ENCODE results near the gene LINGO4.

LINGO4 gene

GRCh38 chr1:151805066-151805820, at the start of gene LINGO4:
Gene LINGO4 (minus strand): TSS chr1:151805419. CDS start chr1:151802704, 2,715 bp downstream.
- Histone ChIP-seq H3K36me3 (replicated peaks) (no peaks in the 10 kb centered on the region), H3K27ac (no peak within 1 kb of the TSS), H3K4me3 (ENCODE audit: low read depth, low read length) (no peak within 1 kb of the TSS), H3K27me3 (replicated peaks) (peaks cover 36% of the 10 kb centered on the region)
- in situ Hi-C loops (cut with HindIII; ENCODE audit: low pct_ligation_motif_present, low sequenced_read_pairs) = no loop called here
- no peak for TF ChIP-seq CTCF (IDR thresholded peaks at IDR 0.05; ENCODE audit: low read depth, low read length, missing control alignments)
- DNase-seq = no peak

- H3K27ac ChIP-seq = no peak overlapping the region
- H3K27me3 ChIP-seq (replicated peaks) = no peaks in the 10 kb centered on the region
- no peaks in the 10 kb centered on the region for H3K36me3 ChIP-seq (replicated peaks)
- TF ChIP-seq CTCF (IDR thresholded peaks at IDR 0.05; ENCODE audit: low read depth, low read length, missing control alignments) = no peak
- no peak for DNase-seq
- H3K4me3 ChIP-seq (ENCODE audit: low read depth, low read length) = no peak overlapping the region
- in situ Hi-C loops (cut with HindIII; ENCODE audit: low pct_ligation_motif_present, low sequenced_read_pairs) = no loop called here
These were observed 49.4 kb upstream of the LINGO4 start for GRCh38 chr1:151854658-151855057.

- TF ChIP-seq CTCF (IDR thresholded peaks at IDR 0.05; ENCODE audit: low read depth, low read length, missing control alignments) = no peak
- Histone ChIP-seq H3K4me3 (ENCODE audit: low read depth, low read length) (no peak within 1 kb of the TSS), H3K27ac (no peak within 1 kb of the TSS), H3K27me3 (replicated peaks) (no peaks in the 10 kb centered on the region), H3K36me3 (replicated peaks) (no peaks in the 10 kb centered on the region)
- DNase-seq = no peak
- in situ Hi-C loops (cut with HindIII; ENCODE audit: low pct_ligation_motif_present, low sequenced_read_pairs) = no loop called here
These were observed 48.3 kb upstream of the LINGO4 start, which contains the start of gene THEM5 for GRCh38 chr1:151853411-151853943. Gene THEM5 (minus strand): TSS chr1:151853712. CDS start chr1:151853565, 147 bp downstream.

DNA sequence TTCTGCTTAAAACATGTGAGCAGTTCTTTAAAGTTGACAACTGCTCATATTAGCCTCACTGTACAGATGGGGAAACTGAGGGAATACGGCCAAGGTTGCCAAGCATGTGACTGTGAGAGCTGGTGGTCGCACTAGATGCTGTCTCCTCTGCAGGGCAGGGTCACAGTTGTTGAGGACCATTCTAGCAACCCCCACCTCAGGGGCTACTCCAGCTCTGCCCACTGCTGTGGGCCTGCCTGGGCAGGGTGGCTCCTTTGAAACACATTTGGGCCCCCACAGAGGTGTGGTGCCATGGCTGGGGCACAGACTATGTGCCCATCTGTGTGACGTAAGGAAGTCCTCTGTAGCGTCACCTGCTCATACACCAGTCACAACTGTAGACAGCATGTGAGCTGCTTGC, 47.5 kb upstream of the LINGO4 start:
- no peak for DNase-seq
- Histone ChIP-seq H3K36me3 (replicated peaks) (no peaks in the 10 kb centered on the region), H3K27ac (no peak overlapping the region), H3K27me3 (replicated peaks) (no peaks in the 10 kb centered on the region), H3K4me3 (ENCODE audit: low read depth, low read length) (no peak overlapping the region)
- TF ChIP-seq CTCF (IDR thresholded peaks at IDR 0.05; ENCODE audit: low read depth, low read length, missing control alignments) = no peak
- in situ Hi-C loops (cut with HindIII; ENCODE audit: low pct_ligation_motif_present, low sequenced_read_pairs) = no loop called here

DNA sequence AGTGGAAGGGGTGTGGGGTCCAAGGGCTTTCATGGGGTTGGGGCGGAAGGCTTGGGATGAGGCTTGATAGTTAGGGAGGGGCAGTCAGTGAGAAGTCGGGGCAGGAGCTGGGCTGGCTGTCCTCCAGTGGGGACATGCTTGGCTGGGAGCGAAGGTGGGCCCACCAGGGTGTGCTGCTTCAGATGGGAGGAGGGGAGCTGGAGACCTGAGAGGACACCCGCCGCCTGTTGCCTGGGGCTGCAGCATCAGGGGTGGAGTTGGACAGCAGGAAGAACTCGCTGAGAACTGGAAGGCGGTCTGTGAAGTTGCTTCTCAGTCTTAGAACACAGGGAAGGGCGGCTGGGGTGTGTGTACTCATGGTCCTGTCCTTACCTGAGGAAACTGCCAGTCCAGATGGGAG, 46.7 kb upstream of the LINGO4 start:
- in situ Hi-C loops (cut with HindIII; ENCODE audit: low pct_ligation_motif_present, low sequenced_read_pairs) = no loop called here
- Histone ChIP-seq H3K27ac (no peak overlapping the region), H3K27me3 (replicated peaks) (no peaks in the 10 kb centered on the region), H3K36me3 (replicated peaks) (no peaks in the 10 kb centered on the region), H3K4me3 (ENCODE audit: low read depth, low read length) (no peak overlapping the region)
- DNase-seq = no peak
- no peak for TF ChIP-seq CTCF (IDR thresholded peaks at IDR 0.05; ENCODE audit: low read depth, low read length, missing control alignments)

All from brain microvascular endothelial cell (primary cell).